ENCODE data around the gene ZBTB39.
"Not testable (repeated sequence)": the region's sequence is repeated elsewhere in the genome, so short reads cannot be mapped to it uniquely, and the experiment has no call there.

The ZBTB39 gene

DNA sequence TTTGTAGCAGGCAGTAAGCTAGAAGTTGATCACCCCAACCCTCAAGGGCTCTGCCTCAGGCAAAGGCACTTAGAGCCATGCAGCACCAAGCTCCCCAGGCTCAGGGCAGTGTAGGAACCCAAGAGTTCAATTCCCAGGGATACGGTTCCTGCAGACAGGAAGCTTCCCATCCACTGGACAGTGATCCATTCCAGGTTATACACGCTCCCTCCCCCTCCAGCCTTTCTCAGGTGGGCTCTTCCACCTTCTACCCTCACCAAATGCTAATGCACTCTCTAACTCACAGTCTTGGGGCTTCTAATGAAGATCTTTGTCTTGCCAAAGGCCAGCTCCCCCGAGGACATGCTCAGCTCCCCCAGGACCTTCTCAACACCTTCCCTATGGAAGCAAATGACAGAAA lies 30.9 kb upstream of the ZBTB39 start:
- in situ Hi-C loops (cut with HindIII; ENCODE audit: low pct_ligation_motif_present, low pct_unique_long_range_greater_than_20kb, low sequenced_read_pairs): no loop called here
- no peak for DNase-seq

GRCh38 chr12:57033431-57033830 lies 27.1 kb upstream of the ZBTB39 start:
- in situ Hi-C loops (cut with HindIII; ENCODE audit: low pct_ligation_motif_present, low pct_unique_long_range_greater_than_20kb, low sequenced_read_pairs): no loop called here
- no peak for DNase-seq

DNA sequence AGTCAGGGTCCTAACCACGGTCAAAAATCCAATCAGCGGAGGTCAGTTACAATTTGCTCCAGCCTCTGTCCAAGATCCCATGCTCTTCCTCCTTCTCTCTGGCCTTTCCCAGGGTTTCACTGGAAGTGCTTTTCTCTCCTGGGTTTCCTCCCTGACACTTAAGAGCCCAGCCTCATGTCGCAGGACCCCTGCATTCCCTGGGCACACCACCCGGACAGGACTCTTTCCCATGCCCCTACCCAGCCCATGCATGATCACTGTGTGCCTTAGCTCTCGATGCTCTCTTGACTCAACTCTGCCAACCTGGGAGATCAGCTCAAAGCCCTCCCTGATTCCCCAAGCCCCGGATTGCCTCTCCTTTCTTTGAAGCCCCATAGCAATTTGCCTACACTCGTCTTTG lies 25.4 kb upstream of the ZBTB39 start:
- no peak for DNase-seq
- in situ Hi-C loops (cut with HindIII; ENCODE audit: low pct_ligation_motif_present, low pct_unique_long_range_greater_than_20kb, low sequenced_read_pairs): no loop called here

DNA sequence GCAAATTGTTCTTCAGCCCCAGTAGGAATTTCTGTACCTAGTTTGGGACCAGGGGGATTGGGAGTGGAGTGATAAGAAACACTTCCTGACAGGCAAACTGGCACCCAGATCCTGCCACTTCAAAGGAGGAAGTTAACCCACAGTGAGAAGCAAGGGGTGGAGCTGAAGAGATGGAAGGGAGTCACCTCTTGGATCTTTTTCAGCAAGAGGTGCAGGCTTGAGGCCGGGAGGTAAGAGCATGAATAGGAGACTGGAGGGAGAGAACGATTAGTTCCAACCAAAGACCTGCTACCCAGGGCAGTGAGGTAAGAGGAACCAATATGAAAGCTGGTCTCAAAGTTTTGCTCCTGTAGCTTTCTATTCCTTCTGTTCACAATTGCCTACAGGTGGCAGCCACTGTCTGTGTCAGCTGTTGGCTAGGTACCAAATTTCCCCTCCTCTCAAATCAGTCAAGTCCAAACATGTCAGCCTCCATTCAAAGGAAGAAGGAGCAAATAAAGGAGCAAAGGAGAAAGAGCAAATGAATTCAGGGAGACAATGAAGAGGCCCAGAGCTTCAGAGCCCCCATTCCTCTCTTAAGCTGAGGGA lies 24.9 kb upstream of the ZBTB39 start:
- in situ Hi-C loops (cut with HindIII; ENCODE audit: low pct_ligation_motif_present, low pct_unique_long_range_greater_than_20kb, low sequenced_read_pairs): no loop called here
- DNase-seq: peak; percentile 27

DNA sequence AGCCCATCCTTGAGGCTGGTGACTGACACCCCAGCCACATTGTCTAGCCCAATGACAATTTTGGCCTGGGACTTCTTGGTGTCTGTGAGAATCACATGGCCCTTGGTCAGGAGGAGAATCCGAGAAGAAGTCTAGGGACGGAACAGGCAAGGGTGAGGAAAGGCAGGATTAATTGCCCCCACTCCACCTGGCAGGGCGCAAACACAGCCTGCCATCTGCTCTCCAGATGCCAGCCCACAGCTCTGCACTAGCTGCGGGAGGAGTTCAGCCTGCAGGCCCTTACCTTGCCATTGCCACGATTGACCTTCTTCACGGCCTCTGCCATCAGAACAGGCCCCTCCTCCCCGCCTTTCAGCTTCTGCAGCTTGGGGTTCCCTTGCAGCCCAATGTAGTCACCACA lies 23.1 kb upstream of the ZBTB39 start:
- in situ Hi-C loops (cut with HindIII; ENCODE audit: low pct_ligation_motif_present, low pct_unique_long_range_greater_than_20kb, low sequenced_read_pairs): no loop called here
- no peak for DNase-seq

DNA sequence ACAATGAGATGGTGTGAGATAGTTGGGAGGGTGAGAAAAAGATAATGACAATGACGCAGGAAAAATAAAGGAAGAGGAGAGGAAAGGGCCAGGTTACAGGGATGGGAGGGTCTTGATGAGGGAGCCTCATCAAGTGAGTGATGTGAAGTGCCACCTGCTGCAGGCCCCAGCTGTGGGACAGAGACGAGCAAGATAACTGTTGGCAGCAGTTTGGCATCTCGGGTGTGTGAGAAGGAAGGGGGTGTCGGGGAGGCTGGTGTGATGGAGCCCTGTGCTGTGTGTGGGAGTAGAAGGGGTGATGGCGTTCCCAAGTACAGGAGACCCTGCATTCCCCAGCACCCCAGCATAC lies 21.4 kb upstream of the ZBTB39 start:
- DNase-seq: no peak
- in situ Hi-C loops (cut with HindIII; ENCODE audit: low pct_ligation_motif_present, low pct_unique_long_range_greater_than_20kb, low sequenced_read_pairs): no loop called here

- DNase-seq: no peak
- in situ Hi-C loops (cut with HindIII; ENCODE audit: low pct_ligation_motif_present, low pct_unique_long_range_greater_than_20kb, low sequenced_read_pairs): no loop called here
These were observed 20.9 kb upstream of the ZBTB39 start for GRCh38 chr12:57027011-57027804.

DNA sequence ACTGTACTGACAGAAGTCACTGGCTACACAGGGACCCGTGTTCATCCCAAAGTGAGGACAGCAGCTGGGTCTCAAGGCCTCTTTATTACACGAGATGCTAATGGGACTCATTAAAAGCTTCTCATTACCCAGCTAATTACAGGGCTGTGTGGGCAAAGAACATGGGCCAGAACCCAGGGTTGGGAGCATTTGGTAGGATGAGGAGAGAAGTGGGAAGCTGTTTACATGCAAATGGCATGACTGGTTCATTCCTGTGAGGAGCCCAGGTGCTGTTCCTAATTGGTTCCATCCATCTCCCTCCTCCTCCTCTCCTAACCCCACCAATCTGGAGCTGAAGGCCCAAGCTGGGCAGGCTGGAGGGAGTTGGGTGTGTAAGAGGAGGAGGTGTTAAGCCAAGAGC lies 18.9 kb upstream of the ZBTB39 start:
- in situ Hi-C loops (cut with HindIII; ENCODE audit: low pct_ligation_motif_present, low pct_unique_long_range_greater_than_20kb, low sequenced_read_pairs): no loop called here
- DNase-seq: no peak

DNA sequence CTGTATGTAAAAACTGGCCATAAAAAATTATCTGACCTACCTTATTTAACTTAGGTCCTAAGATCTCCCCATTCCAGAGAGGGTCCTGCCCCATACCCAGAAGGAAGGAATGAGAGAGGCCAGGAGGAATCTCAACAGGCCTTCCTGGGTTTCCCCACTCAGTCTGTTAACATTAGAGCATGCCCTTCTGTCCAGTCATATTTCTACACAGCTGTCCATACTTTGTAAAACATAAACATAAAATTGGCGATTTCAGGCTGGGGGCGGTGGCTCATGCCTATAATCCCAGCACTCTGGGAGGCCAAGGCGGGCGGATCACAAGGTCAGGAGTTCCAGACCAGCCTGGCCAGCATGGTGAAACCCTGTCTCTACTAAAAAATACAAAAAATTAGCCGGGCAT lies 16.0 kb upstream of the ZBTB39 start:
- in situ Hi-C loops (cut with HindIII; ENCODE audit: low pct_ligation_motif_present, low pct_unique_long_range_greater_than_20kb, low sequenced_read_pairs); DNase-seq: not testable (repeated sequence)

- DNase-seq: no peak
- in situ Hi-C loops (cut with HindIII; ENCODE audit: low pct_ligation_motif_present, low pct_unique_long_range_greater_than_20kb, low sequenced_read_pairs): no loop called here
These were observed 13.8 kb upstream of the ZBTB39 start for GRCh38 chr12:57019983-57020719.

- in situ Hi-C loops (cut with HindIII; ENCODE audit: low pct_ligation_motif_present, low pct_unique_long_range_greater_than_20kb, low sequenced_read_pairs): no loop called here
These were observed 12.6 kb upstream of the ZBTB39 start for GRCh38 chr12:57018906-57019305.

GRCh38 chr12:57018353-57018752 lies 12.0 kb upstream of the ZBTB39 start:
- in situ Hi-C loops (cut with HindIII; ENCODE audit: low pct_ligation_motif_present, low pct_unique_long_range_greater_than_20kb, low sequenced_read_pairs): not testable (repeated sequence)

More at GRCh38 chr12:57018906-57019305, 12.6 kb upstream of the ZBTB39 start:
- DNase-seq: no peak

GRCh38 chr12:57016348-57016747 lies 10.0 kb upstream of the ZBTB39 start, which contains the start of gene TAC3:
Gene TAC3, minus strand, starts transcription at chr12:57016529. Its CDS starts 732 bp downstream, at chr12:57015797.
- in situ Hi-C loops (cut with HindIII; ENCODE audit: low pct_ligation_motif_present, low pct_unique_long_range_greater_than_20kb, low sequenced_read_pairs): no loop called here
- DNase-seq: no peak

More at GRCh38 chr12:57018353-57018752, 12.0 kb upstream of the ZBTB39 start:
- DNase-seq: not testable (repeated sequence)

DNA sequence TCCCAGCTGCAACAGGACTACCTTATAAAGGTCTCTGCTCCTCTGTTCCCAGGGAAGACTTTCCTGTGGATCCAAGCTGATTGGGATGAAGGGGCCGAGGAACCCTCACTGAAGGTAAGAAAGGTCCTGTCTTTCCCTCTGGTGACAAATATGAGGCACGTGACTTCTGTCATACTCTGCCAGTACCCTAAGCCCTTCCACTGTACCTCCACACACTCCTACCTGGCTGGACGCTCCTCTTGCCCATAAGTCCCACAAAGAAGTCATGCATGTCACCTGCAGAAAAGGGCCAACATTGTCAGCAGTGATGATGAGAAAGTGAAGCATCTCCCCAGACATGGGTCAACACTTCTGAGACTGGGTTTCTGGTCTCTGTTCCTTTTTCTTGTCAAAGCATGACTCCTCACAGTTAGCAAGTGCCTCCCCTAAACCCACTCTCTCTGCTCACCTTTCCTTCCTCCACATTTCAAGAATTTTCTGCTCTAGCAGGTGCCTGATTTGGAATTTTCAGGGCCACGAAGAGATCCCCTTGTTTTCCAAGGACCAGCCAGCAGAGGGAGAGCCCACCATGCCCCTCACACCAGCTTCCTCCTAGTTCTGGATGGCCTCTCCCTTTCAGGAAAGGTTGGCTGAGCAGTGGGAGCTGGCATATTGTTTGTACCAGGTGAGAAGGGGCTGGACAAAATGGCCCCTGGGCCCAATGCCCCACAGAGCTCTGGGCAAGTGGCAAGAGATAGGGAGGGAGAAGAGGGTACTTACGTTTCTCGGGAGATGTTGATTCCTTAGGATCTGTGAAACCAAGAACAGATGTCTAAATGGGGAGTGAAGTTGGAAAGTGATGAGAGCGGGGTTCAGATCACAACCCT lies 6.5 kb upstream of the ZBTB39 start:
- in situ Hi-C loops (cut with HindIII; ENCODE audit: low pct_ligation_motif_present, low pct_unique_long_range_greater_than_20kb, low sequenced_read_pairs): no loop called here
- DNase-seq: no peak

DNA sequence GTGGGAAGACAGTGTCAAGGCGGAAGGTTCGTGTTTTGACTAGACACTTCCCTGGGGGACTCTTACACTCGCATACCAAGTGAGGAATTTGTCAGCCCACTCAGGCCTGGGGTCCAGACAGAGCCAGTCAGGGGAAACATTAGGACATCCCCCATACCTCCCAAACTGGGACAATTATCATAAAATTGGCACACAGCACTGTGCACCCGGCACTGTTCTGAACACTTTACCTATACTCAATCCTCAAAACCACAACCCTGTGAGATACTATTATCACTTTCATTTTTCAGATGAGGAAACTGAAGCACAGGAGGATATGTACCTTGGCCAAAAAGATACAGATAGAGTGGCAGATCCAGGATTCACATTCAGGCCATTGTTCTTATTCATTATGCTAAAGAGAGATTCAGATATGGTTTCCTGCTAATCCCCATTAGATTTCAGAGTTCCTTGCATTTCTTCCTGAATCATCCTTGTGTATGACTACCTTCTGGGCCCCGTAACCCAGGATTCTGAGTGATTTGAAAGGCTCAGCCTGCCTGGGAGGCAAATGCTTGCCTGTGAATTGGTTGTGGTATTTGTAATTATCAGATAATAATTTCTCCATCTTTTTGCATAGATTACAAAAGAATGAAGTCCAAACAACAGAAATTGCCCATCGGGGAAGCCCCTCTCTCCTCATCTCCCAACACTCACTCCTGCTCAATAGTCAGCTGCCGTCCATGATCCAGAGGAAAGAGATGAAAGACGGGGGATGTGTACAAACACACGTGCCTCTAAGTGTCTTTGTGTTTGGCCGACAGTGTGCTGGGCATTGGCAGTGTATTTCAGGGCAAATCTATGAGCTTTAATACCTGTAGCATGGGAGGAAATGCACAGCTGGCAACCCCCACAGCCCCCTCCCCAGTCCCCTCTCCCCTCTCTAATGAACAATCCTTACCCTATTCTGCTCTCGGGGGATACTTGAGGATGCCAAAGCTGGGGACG lies 5.4 kb upstream of the ZBTB39 start:
- in situ Hi-C loops (cut with HindIII; ENCODE audit: low pct_ligation_motif_present, low pct_unique_long_range_greater_than_20kb, low sequenced_read_pairs): no loop called here
- DNase-seq: no peak

- in situ Hi-C loops (cut with HindIII; ENCODE audit: low pct_ligation_motif_present, low pct_unique_long_range_greater_than_20kb, low sequenced_read_pairs): no loop called here
- no peak for DNase-seq
These were observed 4.4 kb upstream of the ZBTB39 start for GRCh38 chr12:57010627-57011247.

DNA sequence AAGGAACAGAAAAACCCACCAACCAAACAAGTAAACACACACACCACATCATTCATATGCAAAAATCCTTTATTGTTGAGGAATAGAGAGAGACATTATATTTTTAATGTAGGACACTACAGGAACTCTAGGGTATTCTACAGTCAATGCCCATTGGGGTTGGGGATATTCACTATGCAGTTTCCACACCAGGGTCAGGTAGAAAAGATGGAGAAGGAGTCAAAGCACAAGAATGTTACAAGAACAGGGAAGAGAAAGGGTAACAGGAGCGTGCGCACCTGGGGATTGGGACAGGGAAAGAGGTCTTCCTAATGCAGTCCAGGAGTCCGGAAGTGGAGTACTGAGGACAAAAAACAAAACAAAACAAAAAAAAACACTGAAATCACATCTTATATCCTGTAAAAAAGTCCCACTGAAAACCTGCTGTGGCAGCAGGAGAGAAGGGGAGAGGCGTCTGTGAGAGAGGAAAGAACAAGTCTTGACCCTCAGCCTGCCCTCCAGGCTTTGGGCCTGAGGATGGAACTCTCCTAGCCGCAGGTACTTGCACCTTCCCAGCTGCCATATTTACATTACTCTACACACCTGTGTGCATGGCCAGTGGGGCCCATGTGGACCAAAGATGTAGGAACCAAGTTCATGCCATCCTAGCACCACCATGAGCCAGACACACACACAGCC lies 3.7 kb upstream of the ZBTB39 start:
- in situ Hi-C loops (cut with HindIII; ENCODE audit: low pct_ligation_motif_present, low pct_unique_long_range_greater_than_20kb, low sequenced_read_pairs): no loop called here
- no peak for DNase-seq

Data from ACHN (cell line).